ENCODE results near the gene NUPR1. TPM values are rescaled to one million over a fixed set of nuclear protein-coding genes. Genes with fewer than 3 reads are reported as not detected.
A peak's percentile ranks its signal among the peaks of the same experiment; 100 is the strongest.

Gene NUPR1
- total and polyA plus RNA-seq, 2 of the 13 experiments (the other 11 are each of a cell fraction or from before 2014, with no cell fraction given) = 18.0 to 25.6 TPM

DNA sequence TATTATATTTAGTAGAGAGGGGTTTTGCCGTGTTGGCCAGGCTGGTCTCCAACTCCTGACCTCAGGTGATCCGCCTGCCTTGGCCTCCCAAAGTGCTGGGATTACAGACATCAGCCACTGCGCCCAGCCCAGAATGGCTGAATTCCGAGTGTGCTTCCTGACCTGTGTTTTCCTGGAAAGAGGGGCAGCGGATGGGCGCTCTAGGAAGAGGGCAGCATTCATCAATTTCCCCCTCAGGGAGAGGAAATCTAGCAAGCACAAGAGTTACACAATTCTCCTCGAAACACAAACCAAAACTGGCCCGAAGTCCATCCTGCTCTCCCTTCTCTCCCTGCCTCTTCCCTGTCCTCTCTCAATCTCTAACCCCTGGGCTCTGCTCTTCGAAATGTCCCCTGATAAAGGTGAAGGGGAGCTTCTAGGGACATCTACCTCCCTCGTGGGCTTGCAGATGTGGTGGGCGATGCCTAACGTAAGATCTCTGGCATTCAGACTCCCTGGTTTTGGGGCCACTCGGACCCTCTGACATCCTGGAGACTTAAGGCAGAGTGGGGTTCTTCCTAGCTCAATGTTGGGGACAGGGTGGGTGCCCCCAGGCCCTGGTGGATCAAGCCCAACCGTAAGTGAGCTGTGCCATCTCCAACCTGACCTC is 33.2 kb downstream of the NUPR1 start (continued):
- TF ChIP-seq ZNF260 (CRISPR knock-in tag; IDR thresholded peaks at IDR 0.05; ENCODE audit: borderline replicate concordance, low read depth) = no peak
- TF ChIP-seq SMAD1 (CRISPR knock-in tag; IDR thresholded peaks at IDR 0.05; ENCODE audit: borderline replicate concordance, low read depth) = peak; percentile 66; the same call in 1 of the 2 replicates
- TF ChIP-seq LCORL (IDR thresholded peaks at IDR 0.05) = peak; percentile 55; the same call in 1 of the 2 replicates
- peak; percentile 97 for TF ChIP-seq LCORL (CRISPR knock-in tag; IDR thresholded peaks at IDR 0.05)
- 0 out of 2 replicates have a peak, but pooled peaks have one; percentile 25 for TF ChIP-seq ZNF224 (CRISPR knock-in tag; IDR thresholded peaks at IDR 0.05)
- peak; percentile 93 for TF ChIP-seq HNF4A (CRISPR knock-in tag; IDR thresholded peaks at IDR 0.05)
- TF ChIP-seq ZNF263 (CRISPR knock-in tag; IDR thresholded peaks at IDR 0.05) = peak; percentile 53
- TF ChIP-seq NFYC (CRISPR knock-in tag; IDR thresholded peaks at IDR 0.05) = no peak
- TF ChIP-seq, protein P1, sequence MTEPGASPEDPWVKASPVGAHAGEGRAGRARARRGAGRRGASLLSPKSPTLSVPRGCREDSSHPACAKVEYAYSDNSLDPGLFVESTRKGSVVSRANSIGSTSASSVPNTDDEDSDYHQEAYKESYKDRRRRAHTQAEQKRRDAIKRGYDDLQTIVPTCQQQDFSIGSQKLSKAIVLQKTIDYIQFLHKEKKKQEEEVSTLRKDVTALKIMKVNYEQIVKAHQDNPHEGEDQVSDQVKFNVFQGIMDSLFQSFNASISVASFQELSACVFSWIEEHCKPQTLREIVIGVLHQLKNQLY (CRISPR knock-in tag; IDR thresholded peaks at IDR 0.05) = peak; percentile 56; the same call in 1 of the 2 replicates
- no peak for TF ChIP-seq ZNF547 (CRISPR knock-in tag; IDR thresholded peaks at IDR 0.05)
- TF ChIP-seq ZNF749 (CRISPR knock-in tag; IDR thresholded peaks at IDR 0.05; ENCODE audit: borderline replicate concordance) = no peak
- TF ChIP-seq ZNF883 (CRISPR knock-in tag; IDR thresholded peaks at IDR 0.05; ENCODE audit: not compliant biosample characterization) = no peak
- no peak for TF ChIP-seq EEA1 (CRISPR knock-in tag; IDR thresholded peaks at IDR 0.05; ENCODE audit: borderline replicate concordance)
- TF ChIP-seq ZNF432 (CRISPR knock-in tag; IDR thresholded peaks at IDR 0.05; ENCODE audit: borderline replicate concordance) = no peak
- TF ChIP-seq RXRA (CRISPR knock-in tag; IDR thresholded peaks at IDR 0.05) = peak; percentile 84; the same call in 1 of the 2 replicates
- TF ChIP-seq, protein P2, sequence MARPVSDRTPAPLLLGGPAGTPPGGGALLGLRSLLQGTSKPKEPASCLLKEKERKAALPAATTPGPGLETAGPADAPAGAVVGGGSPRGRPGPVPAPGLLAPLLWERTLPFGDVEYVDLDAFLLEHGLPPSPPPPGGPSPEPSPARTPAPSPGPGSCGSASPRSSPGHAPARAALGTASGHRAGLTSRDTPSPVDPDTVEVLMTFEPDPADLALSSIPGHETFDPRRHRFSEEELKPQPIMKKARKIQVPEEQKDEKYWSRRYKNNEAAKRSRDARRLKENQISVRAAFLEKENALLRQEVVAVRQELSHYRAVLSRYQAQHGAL (CRISPR knock-in tag; IDR thresholded peaks at IDR 0.05; ENCODE audit: not compliant biosample characterization) = peak; percentile 35
- TF ChIP-seq, protein P3, sequence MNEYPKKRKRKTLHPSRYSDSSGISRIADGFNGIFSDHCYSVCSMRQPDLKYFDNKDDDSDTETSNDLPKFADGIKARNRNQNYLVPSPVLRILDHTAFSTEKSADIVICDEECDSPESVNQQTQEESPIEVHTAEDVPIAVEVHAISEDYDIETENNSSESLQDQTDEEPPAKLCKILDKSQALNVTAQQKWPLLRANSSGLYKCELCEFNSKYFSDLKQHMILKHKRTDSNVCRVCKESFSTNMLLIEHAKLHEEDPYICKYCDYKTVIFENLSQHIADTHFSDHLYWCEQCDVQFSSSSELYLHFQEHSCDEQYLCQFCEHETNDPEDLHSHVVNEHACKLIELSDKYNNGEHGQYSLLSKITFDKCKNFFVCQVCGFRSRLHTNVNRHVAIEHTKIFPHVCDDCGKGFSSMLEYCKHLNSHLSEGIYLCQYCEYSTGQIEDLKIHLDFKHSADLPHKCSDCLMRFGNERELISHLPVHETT (CRISPR knock-in tag; conservative IDR thresholded peaks at IDR 0.05) = no peak
- TF ChIP-seq FIP1L1 (IDR thresholded peaks at IDR 0.05; ENCODE audit: borderline replicate concordance, insufficient read depth, low read depth, low read length) = no peak
- no peak for TF ChIP-seq ZNF235 (CRISPR knock-in tag; IDR thresholded peaks at IDR 0.05; ENCODE audit: borderline replicate concordance)
- 0 out of 2 replicates have a peak, but pooled peaks have one; percentile 48 for TF ChIP-seq ZNF563 (CRISPR knock-in tag; IDR thresholded peaks at IDR 0.05)
- TF ChIP-seq, protein P4, sequence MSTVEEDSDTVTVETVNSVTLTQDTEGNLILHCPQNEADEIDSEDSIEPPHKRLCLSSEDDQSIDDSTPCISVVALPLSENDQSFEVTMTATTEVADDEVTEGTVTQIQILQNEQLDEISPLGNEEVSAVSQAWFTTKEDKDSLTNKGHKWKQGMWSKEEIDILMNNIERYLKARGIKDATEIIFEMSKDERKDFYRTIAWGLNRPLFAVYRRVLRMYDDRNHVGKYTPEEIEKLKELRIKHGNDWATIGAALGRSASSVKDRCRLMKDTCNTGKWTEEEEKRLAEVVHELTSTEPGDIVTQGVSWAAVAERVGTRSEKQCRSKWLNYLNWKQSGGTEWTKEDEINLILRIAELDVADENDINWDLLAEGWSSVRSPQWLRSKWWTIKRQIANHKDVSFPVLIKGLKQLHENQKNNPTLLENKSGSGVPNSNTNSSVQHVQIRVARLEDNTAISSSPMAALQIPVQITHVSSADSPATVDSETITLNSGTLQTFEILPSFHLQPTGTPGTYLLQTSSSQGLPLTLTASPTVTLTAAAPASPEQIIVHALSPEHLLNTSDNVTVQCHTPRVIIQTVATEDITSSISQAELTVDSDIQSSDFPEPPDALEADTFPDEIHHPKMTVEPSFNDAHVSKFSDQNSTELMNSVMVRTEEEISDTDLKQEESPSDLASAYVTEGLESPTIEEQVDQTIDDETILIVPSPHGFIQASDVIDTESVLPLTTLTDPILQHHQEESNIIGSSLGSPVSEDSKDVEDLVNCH (CRISPR knock-in tag; IDR thresholded peaks at IDR 0.05) = no peak
- no peak for TF ChIP-seq FOXC1 (CRISPR knock-in tag; IDR thresholded peaks at IDR 0.05; ENCODE audit: borderline replicate concordance)
- TF ChIP-seq, protein P5, sequence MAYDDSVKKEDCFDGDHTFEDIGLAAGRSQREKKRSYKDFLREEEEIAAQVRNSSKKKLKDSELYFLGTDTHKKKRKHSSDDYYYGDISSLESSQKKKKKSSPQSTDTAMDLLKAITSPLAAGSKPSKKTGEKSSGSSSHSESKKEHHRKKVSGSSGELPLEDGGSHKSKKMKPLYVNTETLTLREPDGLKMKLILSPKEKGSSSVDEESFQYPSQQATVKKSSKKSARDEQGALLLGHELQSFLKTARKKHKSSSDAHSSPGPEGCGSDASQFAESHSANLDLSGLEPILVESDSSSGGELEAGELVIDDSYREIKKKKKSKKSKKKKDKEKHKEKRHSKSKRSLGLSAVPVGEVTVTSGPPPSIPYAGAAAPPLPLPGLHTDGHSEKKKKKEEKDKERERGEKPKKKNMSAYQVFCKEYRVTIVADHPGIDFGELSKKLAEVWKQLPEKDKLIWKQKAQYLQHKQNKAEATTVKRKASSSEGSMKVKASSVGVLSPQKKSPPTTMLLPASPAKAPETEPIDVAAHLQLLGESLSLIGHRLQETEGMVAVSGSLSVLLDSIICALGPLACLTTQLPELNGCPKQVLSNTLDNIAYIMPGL (CRISPR knock-in tag; IDR thresholded peaks at IDR 0.05; ENCODE audit: borderline replicate concordance in 1 of 2, low read depth in 1 of 2) = peak in 1 of 2 experiments; percentile 33; a peak in 1 of 4 replicates
